ENCODE data around the gene CDH12.

DNA sequence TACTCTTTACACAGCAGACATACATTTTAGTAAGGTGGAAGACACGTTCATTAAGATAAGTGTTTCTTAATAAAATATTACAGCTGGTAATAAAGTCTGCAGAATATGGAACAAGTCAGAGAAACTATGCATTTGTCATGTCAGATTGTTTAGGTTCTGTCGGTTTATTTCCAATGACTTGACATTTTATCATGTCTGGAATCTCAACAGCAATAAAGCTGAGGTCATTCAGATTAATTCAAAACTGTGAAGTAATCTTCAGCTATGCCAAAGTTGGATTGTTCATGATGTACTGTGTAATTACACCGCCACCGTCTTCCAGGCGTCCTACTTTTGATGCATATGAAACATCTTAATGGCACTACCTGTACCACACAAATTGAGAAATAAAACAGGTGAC lies 1032.6 kb downstream of the CDH12 start:
- no peak for TF ChIP-seq EZH2phosphoT487 (IDR thresholded peaks at IDR 0.05; ENCODE audit: low read depth)
- TF ChIP-seq, protein P1, sequence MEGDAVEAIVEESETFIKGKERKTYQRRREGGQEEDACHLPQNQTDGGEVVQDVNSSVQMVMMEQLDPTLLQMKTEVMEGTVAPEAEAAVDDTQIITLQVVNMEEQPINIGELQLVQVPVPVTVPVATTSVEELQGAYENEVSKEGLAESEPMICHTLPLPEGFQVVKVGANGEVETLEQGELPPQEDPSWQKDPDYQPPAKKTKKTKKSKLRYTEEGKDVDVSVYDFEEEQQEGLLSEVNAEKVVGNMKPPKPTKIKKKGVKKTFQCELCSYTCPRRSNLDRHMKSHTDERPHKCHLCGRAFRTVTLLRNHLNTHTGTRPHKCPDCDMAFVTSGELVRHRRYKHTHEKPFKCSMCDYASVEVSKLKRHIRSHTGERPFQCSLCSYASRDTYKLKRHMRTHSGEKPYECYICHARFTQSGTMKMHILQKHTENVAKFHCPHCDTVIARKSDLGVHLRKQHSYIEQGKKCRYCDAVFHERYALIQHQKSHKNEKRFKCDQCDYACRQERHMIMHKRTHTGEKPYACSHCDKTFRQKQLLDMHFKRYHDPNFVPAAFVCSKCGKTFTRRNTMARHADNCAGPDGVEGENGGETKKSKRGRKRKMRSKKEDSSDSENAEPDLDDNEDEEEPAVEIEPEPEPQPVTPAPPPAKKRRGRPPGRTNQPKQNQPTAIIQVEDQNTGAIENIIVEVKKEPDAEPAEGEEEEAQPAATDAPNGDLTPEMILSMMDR (IDR thresholded peaks at IDR 0.05; ENCODE audit: low read depth, low read length), result no peak
